Measurements from ENCODE around the gene FAM124A. TPM values are rescaled to one million over a fixed set of nuclear protein-coding genes. Genes with fewer than 3 reads are reported as not detected.
A peak's percentile ranks its signal among the peaks of the same experiment; 100 is the strongest.

FAM124A gene
- total and polyA plus RNA-seq, 8 donors, result 2.4 to 9.3 (median 5.7) TPM

- Histone ChIP-seq H3K4me3 (no peak overlapping the region), H3K9me3 (no peaks in the 10 kb centered on the region), H3K27me3 (peaks cover 4 to 49% of the 10 kb centered on the region in 2 donors), H3K4me1 (no peaks in the 10 kb centered on the region), H3K27ac (no peak overlapping the region), H3K36me3 (no peaks in the 10 kb centered on the region)
- ATAC-seq, result no peak
- TF ChIP-seq CTCF (IDR thresholded peaks at IDR 0.05), result no peak
- no peak for DNase-seq
- intact Hi-C loops (cut with DNase I), result no loop called here
Measured at GRCh38 chr13:51213173-51213728, 8.9 kb upstream of the FAM124A start.

GRCh38 chr13:51218626-51219025 is 3.6 kb upstream of the FAM124A start:
- DNase-seq (no peak), ATAC-seq (no peak)
- peaks cover 0 to 20% of the 10 kb centered on the region in 2 donors for H3K4me1 ChIP-seq
- intact Hi-C loops (cut with DNase I), result no loop called here
- no peak overlapping the region for H3K27ac ChIP-seq
- no peak overlapping the region for H3K4me3 ChIP-seq
- H3K9me3 ChIP-seq, result no peaks in the 10 kb centered on the region
- no peaks in the 10 kb centered on the region for H3K36me3 ChIP-seq
- peaks cover 0 to 36% of the 10 kb centered on the region in 2 donors for H3K27me3 ChIP-seq
- TF ChIP-seq CTCF (IDR thresholded peaks at IDR 0.05), result no peak

- ATAC-seq (no peak), DNase-seq (no peak)
- no peaks in the 10 kb centered on the region for H3K36me3 ChIP-seq
- H3K27ac ChIP-seq, result no peak overlapping the region
- intact Hi-C loops (cut with DNase I), result no loop called here
- H3K4me3 ChIP-seq, result no peak overlapping the region
- H3K4me1 ChIP-seq, result peaks cover 0 to 21% of the 10 kb centered on the region in 2 donors
- H3K27me3 ChIP-seq, result peaks cover 0 to 40% of the 10 kb centered on the region in 2 donors
- TF ChIP-seq CTCF (IDR thresholded peaks at IDR 0.05), result no peak
- no peaks in the 10 kb centered on the region for H3K9me3 ChIP-seq
Measured at GRCh38 chr13:51220706-51221105, 1.5 kb upstream of the FAM124A start.

GRCh38 chr13:51221108-51221507 is 1.1 kb upstream of the FAM124A start:
- no peak for TF ChIP-seq CTCF (IDR thresholded peaks at IDR 0.05)
- Histone ChIP-seq H3K4me1 (peaks cover 0 to 21% of the 10 kb centered on the region in 2 donors), H3K9me3 (no peaks in the 10 kb centered on the region), H3K27me3 (peaks cover 0 to 40% of the 10 kb centered on the region in 2 donors), H3K4me3 (no peak overlapping the region), H3K36me3 (no peaks in the 10 kb centered on the region), H3K27ac (no peak overlapping the region)
- ATAC-seq (no peak), DNase-seq (no peak)
- intact Hi-C loops (cut with DNase I), result no loop called here

GRCh38 chr13:51221674-51222036 is 543 bp upstream of the FAM124A start:
- Histone ChIP-seq H3K4me3 (peak overlapping the region; percentile 58 to 71), H3K4me1 (peaks cover 0 to 21% of the 10 kb centered on the region in 2 donors), H3K36me3 (no peaks in the 10 kb centered on the region), H3K9me3 (no peaks in the 10 kb centered on the region), H3K27me3 (peaks cover 0 to 40% of the 10 kb centered on the region in 2 donors), H3K27ac (no peak overlapping the region)
- TF ChIP-seq CTCF (IDR thresholded peaks at IDR 0.05), result no peak
- ATAC-seq, result peak; percentile 31
- intact Hi-C loops (cut with DNase I), result no loop called here
- DNase-seq, result no peak
